HG03097 (cell line): ENCODE results near the gene BRCC3.

Experiments
- ATAC-seq: cut with Tn5 transposase; IDR thresholded peaks from one replicate; pipeline ENCODE4 v1.9.1; 2021; ENCODE audit not compliant: unreplicated experiment, low FRiP score

The BRCC3 gene

DNA sequence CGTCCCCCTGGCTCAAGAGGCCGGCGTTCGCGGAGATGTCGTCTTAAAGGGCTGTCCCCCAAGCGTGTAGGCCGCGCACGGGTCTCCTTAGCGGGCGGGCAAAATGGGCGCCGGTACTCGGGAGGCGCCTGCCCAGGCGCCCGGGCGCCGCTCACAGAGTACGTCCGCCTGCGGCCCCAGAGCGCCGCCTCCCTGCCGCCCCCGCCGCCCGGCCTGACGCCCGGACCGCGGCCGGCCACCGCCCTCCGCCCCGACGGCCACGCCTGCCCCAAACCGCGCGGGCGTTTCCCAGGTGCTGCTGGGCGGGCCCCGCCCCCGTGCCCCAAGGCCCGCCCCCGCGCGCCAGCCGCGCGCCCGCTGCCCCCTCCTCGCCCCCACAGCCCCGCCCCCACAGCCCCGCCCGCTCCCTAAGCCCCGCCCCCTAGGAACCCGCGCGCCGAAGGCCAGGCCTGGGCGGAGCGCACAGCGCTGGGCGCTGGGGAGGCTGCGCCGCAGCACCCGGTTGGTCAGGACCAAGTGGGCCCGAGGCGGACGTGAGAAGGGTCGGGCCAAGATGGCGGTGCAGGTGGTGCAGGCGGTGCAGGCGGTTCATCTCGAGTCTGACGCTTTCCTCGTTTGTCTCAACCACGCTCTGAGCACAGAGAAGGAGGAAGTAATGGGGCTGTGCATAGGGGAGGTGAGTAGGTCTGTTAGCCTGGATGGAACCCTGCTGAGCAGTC, at the start of gene BRCC3, which contains the start of the genes CMC4 and MTCP1:
Gene BRCC3 (plus strand): TSS at position 534 of the 719 bp plus-strand sequence. CDS start 20 bp downstream, at position 554.
Gene CMC4 (minus strand): TSS at position 162 of the 719 bp plus-strand sequence. CDS start 7,113 bp downstream, outside the sequence.
Gene MTCP1 (minus strand): TSS at position 162 of the 719 bp plus-strand sequence. CDS start 5,126 bp downstream, outside the sequence.
- ATAC-seq: peak; percentile 74

- ATAC-seq: no peak
These were observed 48.7 kb upstream of the BRCC3 start, which contains the start of gene F8 for GRCh38 chrX:155022585-155022984. Gene F8, minus strand, starts transcription at chrX:155022723. Its CDS starts 171 bp downstream, at chrX:155022552.

DNA sequence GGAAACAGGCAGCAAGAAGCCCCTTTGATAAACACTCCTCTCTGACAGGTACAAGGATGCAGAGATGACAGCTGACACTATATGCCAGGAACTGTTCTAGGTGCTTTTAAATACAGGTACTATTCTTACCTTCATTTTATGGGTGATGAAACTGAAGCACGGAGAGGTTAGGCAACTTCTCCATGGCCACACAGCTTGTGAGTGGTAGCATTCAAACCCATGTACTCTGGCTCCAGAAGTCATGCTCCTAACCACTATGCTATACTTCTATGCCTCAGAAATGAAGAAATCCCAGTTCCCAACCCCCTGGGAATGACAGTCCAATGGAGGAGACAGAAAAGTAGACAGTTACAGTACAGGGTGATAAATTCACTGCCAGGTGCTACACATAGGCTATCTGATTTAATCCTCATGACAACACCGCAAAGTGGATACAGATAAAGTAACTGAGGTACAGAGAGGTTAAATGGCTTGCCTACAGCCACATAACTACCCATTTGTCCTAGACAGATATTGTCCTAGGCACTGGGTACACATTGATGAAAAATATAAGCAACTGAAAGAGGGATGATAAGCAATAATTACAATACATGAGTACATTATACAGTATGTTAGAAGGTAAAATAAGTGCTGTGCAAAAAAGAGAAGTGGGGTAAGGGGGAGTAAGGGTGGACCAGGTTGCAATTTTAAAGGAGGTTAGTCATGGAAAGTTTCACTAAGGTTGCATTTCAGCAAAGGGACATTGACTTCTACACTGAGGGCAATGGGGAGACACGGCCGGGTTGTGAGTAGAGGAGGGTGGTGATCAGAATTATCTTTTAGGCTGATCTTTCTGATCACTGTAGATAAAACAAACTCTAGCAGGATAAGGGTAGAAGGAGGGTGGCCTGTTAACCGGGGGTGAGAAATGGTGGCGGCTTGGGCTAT, 47.1 kb upstream of the BRCC3 start:
- no peak for ATAC-seq

DNA sequence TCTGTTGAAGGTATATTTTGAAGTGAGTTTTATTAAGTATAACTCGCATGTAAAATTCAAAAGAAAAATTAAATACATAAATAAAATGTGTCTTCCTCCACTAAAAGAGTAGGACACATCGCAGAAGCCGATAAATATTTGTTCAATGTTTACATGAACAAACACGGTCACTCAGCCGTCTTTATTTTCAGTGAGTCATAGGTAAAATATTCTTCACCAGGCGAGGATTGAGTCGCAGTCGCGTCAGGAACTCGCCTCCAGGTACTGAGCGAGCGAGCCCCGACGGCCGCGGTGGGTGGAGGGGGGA, 44.9 kb upstream of the BRCC3 start:
- ATAC-seq: no peak

- ATAC-seq: peak; percentile 80
These were observed 44.4 kb upstream of the BRCC3 start, which contains the start of gene FUNDC2 for GRCh38 chrX:155026727-155027508. Gene FUNDC2, plus strand, starts transcription at chrX:155026844. Its CDS starts 95 bp downstream, at chrX:155026939.

DNA sequence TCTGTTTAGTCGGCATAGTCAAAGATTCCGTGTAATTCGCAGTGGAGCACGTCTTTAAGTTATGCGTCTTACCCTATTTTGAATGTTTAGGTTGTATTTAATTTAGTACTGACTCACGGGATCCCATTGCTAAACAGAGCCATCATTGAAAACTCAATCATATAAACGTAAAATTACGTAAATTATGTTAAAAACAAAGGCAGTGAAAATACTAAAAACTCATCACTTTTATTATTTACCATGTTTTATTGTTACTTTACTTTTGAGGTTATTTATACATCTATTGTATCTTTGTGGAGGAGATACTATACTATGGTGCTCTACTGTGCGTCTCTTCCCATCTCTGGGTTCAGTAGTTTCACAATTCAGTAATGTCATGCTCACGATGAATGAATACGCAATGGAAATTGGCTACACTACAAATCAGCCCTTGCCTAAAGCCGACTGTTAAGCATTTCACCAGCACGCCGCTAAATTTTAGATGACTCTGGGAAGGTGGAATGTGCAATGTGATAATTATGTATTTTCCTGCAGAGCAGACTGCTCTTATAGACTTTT, 43.7 kb upstream of the BRCC3 start:
- ATAC-seq: no peak

DNA sequence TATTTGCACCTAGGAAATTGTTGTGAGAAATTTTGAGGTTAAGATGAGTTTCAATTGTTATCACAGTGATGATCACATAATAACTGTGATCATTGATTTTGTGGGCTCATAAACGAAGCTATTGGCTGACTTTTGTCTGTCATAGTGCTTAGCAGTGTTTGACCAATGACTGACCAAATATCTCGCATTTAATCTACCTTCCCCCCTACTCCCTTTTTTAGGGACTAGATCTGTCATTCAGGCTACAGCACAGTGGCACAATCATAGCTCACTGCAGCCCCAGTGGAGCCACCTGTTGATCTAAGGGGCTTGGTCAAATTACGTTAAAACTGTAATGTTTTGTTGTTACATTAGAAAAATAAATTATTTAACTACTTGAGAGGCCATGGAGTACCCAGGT, 43.2 kb upstream of the BRCC3 start:
- ATAC-seq: no peak

- no peak for ATAC-seq
These were observed 42.4 kb upstream of the BRCC3 start for GRCh38 chrX:155028877-155029291.

DNA sequence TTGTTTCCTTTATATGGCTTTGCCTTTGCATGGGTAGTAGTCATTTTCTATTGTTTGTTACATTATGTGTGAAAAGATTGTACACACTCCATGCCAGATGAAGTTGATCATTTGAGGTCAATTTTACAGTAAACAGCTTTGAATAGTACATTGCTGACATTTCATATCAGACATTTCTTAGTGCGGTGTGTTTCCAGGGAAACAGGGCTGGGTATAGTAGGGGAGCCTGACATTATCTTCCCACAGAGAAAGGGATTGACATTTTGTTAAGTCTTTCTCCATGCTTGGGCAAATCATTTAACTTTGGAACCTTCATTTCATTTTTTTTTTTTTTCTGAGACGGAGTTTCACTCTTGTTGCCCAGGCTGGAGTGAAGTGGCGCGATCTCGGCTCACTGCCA, 39.7 kb upstream of the BRCC3 start:
- no peak for ATAC-seq

DNA sequence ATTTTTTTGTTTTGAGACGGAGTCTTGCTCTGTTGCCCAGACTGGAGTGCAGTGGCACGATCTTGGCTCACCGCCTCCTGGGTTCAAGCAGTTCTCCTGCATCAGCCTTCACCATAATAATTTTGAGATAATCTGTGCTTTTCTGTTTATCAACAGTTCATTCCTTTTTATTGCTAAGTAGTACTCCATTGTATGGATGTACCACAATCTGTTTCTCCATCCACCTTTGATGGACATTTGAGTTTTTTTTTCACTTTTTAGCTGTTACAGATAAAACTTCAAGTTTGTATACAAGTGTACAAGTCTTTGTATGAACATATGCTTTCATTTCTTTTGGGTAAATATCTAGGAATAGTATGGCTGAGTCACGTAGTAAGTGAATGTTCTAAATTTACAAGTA, 35.6 kb upstream of the BRCC3 start:
- ATAC-seq: no peak

DNA sequence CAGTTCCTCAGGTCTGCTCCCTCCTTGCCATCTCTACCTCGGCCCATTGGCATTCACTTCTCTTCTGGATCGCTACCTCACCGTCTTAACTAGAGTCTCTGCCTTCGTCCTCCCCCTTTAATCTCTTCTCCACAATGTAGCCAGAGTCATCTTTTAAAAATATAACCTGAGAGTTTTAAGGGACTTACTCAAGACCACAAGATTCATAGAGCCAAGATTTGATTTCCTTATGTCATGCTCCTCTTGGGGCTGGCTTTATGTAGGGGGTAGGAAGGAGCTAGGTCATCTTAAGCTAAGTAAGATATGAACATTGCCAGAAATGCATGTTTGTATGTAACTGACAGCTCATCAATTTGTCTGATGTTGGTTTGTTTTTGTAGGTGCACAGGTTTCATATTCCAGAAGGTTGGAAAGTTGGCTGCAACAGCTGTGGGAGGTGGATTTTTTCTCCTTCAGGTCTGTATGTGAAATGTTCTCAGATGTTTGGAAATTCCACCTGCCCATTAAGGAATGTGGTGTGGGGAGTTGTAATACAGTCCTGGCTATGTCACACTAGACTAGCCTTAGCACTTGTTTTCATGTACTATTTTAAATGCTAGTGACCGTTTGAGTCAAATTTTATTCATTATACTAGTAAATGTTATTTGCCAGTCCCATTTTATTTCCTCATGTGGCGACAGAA, 25.0 kb upstream of the BRCC3 start:
- ATAC-seq: no peak

DNA sequence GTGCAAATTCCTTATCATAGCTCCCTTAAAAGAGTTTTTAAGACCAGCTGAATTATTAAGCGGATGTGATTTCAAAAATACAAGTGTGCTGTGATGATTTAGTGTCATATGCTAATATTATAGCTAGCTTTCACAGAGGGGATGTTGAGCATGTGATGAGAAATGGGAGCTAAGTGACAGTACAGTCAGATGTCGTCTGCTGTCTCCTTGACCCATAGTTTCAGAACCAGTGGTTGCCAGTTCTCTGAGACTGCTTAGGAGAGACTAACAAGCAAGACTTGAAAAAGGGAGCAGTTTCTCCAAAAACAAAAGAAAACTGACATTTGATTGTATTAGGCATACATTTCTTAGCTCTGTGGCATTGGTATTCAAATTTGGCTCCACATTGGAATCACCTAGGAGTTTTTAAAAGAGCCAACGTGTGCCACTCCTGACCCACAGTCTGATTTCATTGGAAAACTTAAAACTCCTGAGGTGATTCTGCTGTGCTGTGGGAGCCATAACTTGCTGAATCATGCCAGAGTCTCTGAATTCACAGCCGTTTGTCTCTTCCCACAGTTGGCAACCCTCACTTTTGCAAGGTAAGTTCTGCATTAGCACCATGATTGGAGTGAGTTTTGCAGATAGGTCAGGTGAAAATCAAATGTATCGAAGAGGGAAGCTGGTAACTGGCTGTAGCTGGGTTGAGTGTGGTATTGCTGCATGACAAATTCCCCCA, 24.3 kb upstream of the BRCC3 start:
- no peak for ATAC-seq

DNA sequence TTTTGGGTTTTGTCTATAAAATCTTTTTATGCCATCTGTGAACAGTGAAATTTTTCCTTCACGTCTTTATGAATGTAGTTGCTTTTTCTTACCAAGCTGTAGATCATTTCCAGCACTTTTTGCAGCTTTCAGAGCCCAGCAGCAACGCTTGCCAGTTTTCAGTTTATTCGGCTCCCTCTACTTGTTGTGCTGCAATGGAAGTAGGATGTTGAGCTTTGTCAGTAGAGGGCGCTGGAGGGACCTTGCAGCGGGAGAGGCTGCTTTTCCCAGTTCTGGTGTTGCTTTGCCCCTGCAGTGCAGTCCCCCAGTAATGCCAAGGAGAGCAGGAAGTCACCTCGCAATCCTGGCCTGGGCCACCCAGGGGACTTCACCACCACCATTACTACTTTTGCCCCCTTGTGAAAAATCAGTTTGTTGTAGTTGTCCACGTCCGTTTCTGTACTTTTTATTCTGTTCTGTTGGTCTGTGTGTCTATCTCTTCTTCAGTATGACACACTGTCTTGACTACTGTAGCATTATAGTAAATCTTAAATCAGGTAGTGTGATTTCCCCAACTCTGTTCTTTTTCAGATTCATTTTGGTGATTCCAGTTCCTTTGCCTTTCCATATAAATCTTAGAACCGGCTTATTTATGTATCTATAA, 22.2 kb upstream of the BRCC3 start:
- no peak for ATAC-seq

- ATAC-seq: no peak
These were observed 18.4 kb upstream of the BRCC3 start for GRCh38 chrX:155052738-155053498.

- no peak for ATAC-seq
These were observed 17.7 kb upstream of the BRCC3 start for GRCh38 chrX:155053656-155054055.

DNA sequence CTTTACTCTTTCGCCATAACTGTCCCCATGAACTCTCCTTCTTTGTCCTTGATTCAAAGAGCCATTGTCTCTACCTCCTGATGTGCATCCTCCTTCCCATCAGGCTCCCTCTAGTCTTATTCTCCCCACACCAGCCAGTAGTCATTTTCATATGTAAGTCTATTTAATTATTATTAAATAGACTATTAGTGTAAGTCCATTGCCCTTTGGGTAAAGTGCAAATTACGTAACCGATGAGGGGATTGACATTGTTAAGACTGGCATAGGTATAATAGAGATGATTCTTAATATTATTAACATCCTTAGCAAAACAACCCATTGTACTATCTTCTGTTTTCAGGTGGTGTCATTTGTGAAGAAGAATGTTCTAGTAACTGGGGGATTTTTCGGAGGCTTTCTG, 17.1 kb upstream of the BRCC3 start:
- ATAC-seq: no peak

- no peak for ATAC-seq
These were observed 15.8 kb upstream of the BRCC3 start for GRCh38 chrX:155055494-155055893.

- no peak for ATAC-seq
These were observed 14.8 kb upstream of the BRCC3 start for GRCh38 chrX:155056471-155056870.
